Measurements from ENCODE around the gene FOXS1. TPM values are rescaled to one million over a fixed set of nuclear protein-coding genes. Genes with fewer than 3 reads are reported as not detected.
A peak's percentile ranks its signal among the peaks of the same experiment; 100 is the strongest.

FOXS1 gene
- total RNA-seq, 1 donor from 2014 or later = 26.0 TPM

- Histone ChIP-seq H3K36me3 (ENCODE audit: insufficient read depth, low read length) (peaks cover 2% of the 10 kb centered on the region), H3K79me2 (ENCODE audit: insufficient read depth, low read length) (no peaks in the 10 kb centered on the region), H3K9ac (ENCODE audit: low read length) (peak overlapping the region; percentile 1), H3K4me3 (ENCODE audit: insufficient read depth, low read depth, low read length) (no peak overlapping the region), H2AFZ (ENCODE audit: low read depth, low read length) (no peak overlapping the region), H3K27me3 (ENCODE audit: insufficient read depth, low read length) (no peaks in the 10 kb centered on the region), H3K4me2 (ENCODE audit: low read length) (peak overlapping the region; percentile 63), H3K27ac (ENCODE audit: low read depth, low read length) (no peak overlapping the region), H4K20me1 (ENCODE audit: insufficient read depth, low read length) (no peaks in the 10 kb centered on the region), H3K4me1 (ENCODE audit: insufficient read depth, low read length) (peaks cover 36% of the 10 kb centered on the region), H3K9me3 (ENCODE audit: insufficient read depth, low read depth, low read length) (no peaks in the 10 kb centered on the region)
- FAIRE-seq (no peak), DNase-seq (ENCODE audit: low read depth) (no peak)
- H3K36me3 Mint-ChIP-seq (ENCODE audit: low read depth, unreplicated experiment) = peaks cover 2% of the 10 kb centered on the region
- TF ChIP-seq EZH2 (IDR thresholded peaks at IDR 0.05; ENCODE audit: insufficient read depth, low read length) (no peak), CTCF (IDR thresholded peaks at IDR 0.05; ENCODE audit: insufficient read depth, low read depth, low read length) (no peak)
- peaks cover 1% of the 10 kb centered on the region for H3K27me3 Mint-ChIP-seq (ENCODE audit: low read depth, unreplicated experiment)
- H3K9me3 Mint-ChIP-seq (ENCODE audit: unreplicated experiment) = no peaks in the 10 kb centered on the region
- H3K27ac Mint-ChIP-seq (ENCODE audit: unreplicated experiment) = no peak overlapping the region
- H3K4me3 Mint-ChIP-seq (ENCODE audit: unreplicated experiment) = no peak overlapping the region
- peaks cover 40% of the 10 kb centered on the region for H3K4me1 Mint-ChIP-seq (ENCODE audit: low read depth, unreplicated experiment)
Observed at GRCh38 chr20:31811198-31811597, 34.2 kb downstream of the FOXS1 start.

GRCh38 chr20:31809661-31810060 lies 35.7 kb downstream of the FOXS1 start:
- H3K27me3 Mint-ChIP-seq (ENCODE audit: low read depth, unreplicated experiment) = no peaks in the 10 kb centered on the region
- H3K36me3 ChIP-seq (ENCODE audit: insufficient read depth, low read length) = peaks cover 2% of the 10 kb centered on the region
- DNase-seq (ENCODE audit: low read depth) (no peak), FAIRE-seq (no peak)
- no peaks in the 10 kb centered on the region for H4K20me1 ChIP-seq (ENCODE audit: insufficient read depth, low read length)
- no peaks in the 10 kb centered on the region for H3K36me3 Mint-ChIP-seq (ENCODE audit: low read depth, unreplicated experiment)
- no peak overlapping the region for H2AFZ ChIP-seq (ENCODE audit: low read depth, low read length)
- peak overlapping the region; percentile 60 for H3K27ac ChIP-seq (ENCODE audit: low read depth, low read length)
- H3K79me2 ChIP-seq (ENCODE audit: insufficient read depth, low read length) = no peaks in the 10 kb centered on the region
- TF ChIP-seq CTCF (IDR thresholded peaks at IDR 0.05; ENCODE audit: insufficient read depth, low read depth, low read length) (no peak), EZH2 (IDR thresholded peaks at IDR 0.05; ENCODE audit: insufficient read depth, low read length) (no peak)
- H3K9me3 ChIP-seq (ENCODE audit: insufficient read depth, low read depth, low read length) = no peaks in the 10 kb centered on the region
- no peak overlapping the region for H3K4me3 ChIP-seq (ENCODE audit: insufficient read depth, low read depth, low read length)
- H3K27ac Mint-ChIP-seq (ENCODE audit: unreplicated experiment) = peak overlapping the region; percentile 7
- peaks cover 36% of the 10 kb centered on the region for H3K4me1 ChIP-seq (ENCODE audit: insufficient read depth, low read length)
- H3K4me3 Mint-ChIP-seq (ENCODE audit: unreplicated experiment) = no peak overlapping the region
- no peak overlapping the region for H3K9ac ChIP-seq (ENCODE audit: low read length)
- peaks cover 36% of the 10 kb centered on the region for H3K4me1 Mint-ChIP-seq (ENCODE audit: low read depth, unreplicated experiment)
- H3K4me2 ChIP-seq (ENCODE audit: low read length) = peak overlapping the region; percentile 17
- H3K27me3 ChIP-seq (ENCODE audit: insufficient read depth, low read length) = no peaks in the 10 kb centered on the region
- no peaks in the 10 kb centered on the region for H3K9me3 Mint-ChIP-seq (ENCODE audit: unreplicated experiment)

- Histone ChIP-seq H3K4me1 (ENCODE audit: insufficient read depth, low read length) (peaks cover 36% of the 10 kb centered on the region), H3K4me2 (ENCODE audit: low read length) (no peak overlapping the region), H2AFZ (ENCODE audit: low read depth, low read length) (no peak overlapping the region), H3K9ac (ENCODE audit: low read length) (no peak overlapping the region), H3K79me2 (ENCODE audit: insufficient read depth, low read length) (no peaks in the 10 kb centered on the region), H3K27me3 (ENCODE audit: insufficient read depth, low read length) (no peaks in the 10 kb centered on the region), H3K9me3 (ENCODE audit: insufficient read depth, low read depth, low read length) (no peaks in the 10 kb centered on the region), H4K20me1 (ENCODE audit: insufficient read depth, low read length) (no peaks in the 10 kb centered on the region), H3K27ac (ENCODE audit: low read depth, low read length) (no peak overlapping the region), H3K4me3 (ENCODE audit: insufficient read depth, low read depth, low read length) (no peak overlapping the region), H3K36me3 (ENCODE audit: insufficient read depth, low read length) (peaks cover 7% of the 10 kb centered on the region)
- FAIRE-seq (no peak), DNase-seq (ENCODE audit: low read depth) (no peak)
- H3K36me3 Mint-ChIP-seq (ENCODE audit: low read depth, unreplicated experiment) = no peaks in the 10 kb centered on the region
- H3K4me1 Mint-ChIP-seq (ENCODE audit: low read depth, unreplicated experiment) = peaks cover 38% of the 10 kb centered on the region
- no peak overlapping the region for H3K4me3 Mint-ChIP-seq (ENCODE audit: unreplicated experiment)
- TF ChIP-seq EZH2 (IDR thresholded peaks at IDR 0.05; ENCODE audit: insufficient read depth, low read length) = no peak
- TF ChIP-seq CTCF (IDR thresholded peaks at IDR 0.05; ENCODE audit: insufficient read depth, low read depth, low read length) = no peak
- H3K27me3 Mint-ChIP-seq (ENCODE audit: low read depth, unreplicated experiment) = no peaks in the 10 kb centered on the region
- no peak overlapping the region for H3K27ac Mint-ChIP-seq (ENCODE audit: unreplicated experiment)
- no peaks in the 10 kb centered on the region for H3K9me3 Mint-ChIP-seq (ENCODE audit: unreplicated experiment)
Observed at GRCh38 chr20:31808481-31808880, 36.9 kb downstream of the FOXS1 start.
